Panc1 (cell line): Measurements from ENCODE around the gene AHNAK. TPM values are rescaled to one million over a fixed set of nuclear protein-coding genes. Genes with fewer than 3 reads are reported as not detected.

Experiments used
- ATAC-seq: fragments of 200-7000 bp; cut with Tn5 transposase; 2 replicates; pipeline ENCODE4 v1.9.1; 2020; ENCODE audit warnings: mild to moderate bottlenecking, moderate library complexity
- BruUV-seq: library from RNA; stranded (reverse); fragments of 400-500 nt; replicated peaks from 2 replicates; lab custom pipeline; 2021; lab: Mats Ljungman, UMichigan
- CTCF ChIA-PET: fragments of 300-600 bp; sonication (Branson Sonifier 250); formaldehyde crosslinking; loops from one replicate; lab custom pipeline; 2022; ENCODE audit warnings: antibody characterized with exemption; lab: Charles Lee
- POLR2A ChIA-PET: fragments of 300-600 bp; sonication (Branson Sonifier 250); formaldehyde crosslinking; loops from one replicate; lab custom pipeline; 2022; ENCODE audit warnings: antibody characterized with exemption; lab: Charles Lee
- DNase-seq: peaks from one replicate; pipeline ENCODE4 v3.0.0-alpha.2; 2010; ENCODE audit warnings: low read depth, low spot score
- H3K27ac ChIP-seq: 2 replicates; pipeline ENCODE4 v1.5.1; 2011; ENCODE audit warnings: mild to moderate bottlenecking, low read length, inconsistent platforms
- H3K27me3 ChIP-seq: fragments of 200-500 bp; sonication (Bioruptor generic); 2 replicates; pipeline ENCODE4 v1.6.0; 2014; ENCODE audit warnings: low read length, inconsistent platforms; ENCODE audit not compliant: control insufficient read depth, insufficient read depth
- H3K36me3 ChIP-seq: fragments of 200-500 bp; sonication (Bioruptor generic); 2 replicates; pipeline ENCODE4 v1.5.1; 2014; ENCODE audit warnings: inconsistent platforms, mild to moderate bottlenecking, low read length, moderate library complexity; ENCODE audit not compliant: control insufficient read depth, insufficient read depth
- H3K4me1 ChIP-seq: 2 replicates; pipeline ENCODE4 v1.5.1; 2011; ENCODE audit warnings: inconsistent platforms, mild to moderate bottlenecking, low read length, moderate library complexity; ENCODE audit not compliant: control insufficient read depth, insufficient read depth
- H3K4me3 ChIP-seq, 2 experiments: 2 replicates each; pipeline ENCODE4 v1.5.1; 2011 to 2012; ENCODE audit warnings: low read depth in 2 of 2, low read length in 2 of 2, mild to moderate bottlenecking in 2 of 2, inconsistent platforms in 1 of 2, moderate library complexity in 1 of 2
- H3K9me3 ChIP-seq: fragments of 200-500 bp; sonication (Bioruptor generic); 2 replicates; pipeline ENCODE4 v1.5.1; 2014; ENCODE audit warnings: low read depth, mild to moderate bottlenecking, inconsistent platforms, low read length, moderate library complexity; ENCODE audit not compliant: control insufficient read depth, insufficient read depth
- CTCF ChIP-seq: fragments of 450-650 bp; IDR thresholded peaks from 2 replicates; pipeline ENCODE4 v1.5.1; 2017; ENCODE audit warnings: mild to moderate bottlenecking
- POLR2AphosphoS5 ChIP-seq: IDR thresholded peaks from 2 replicates; pipeline ENCODE4 v1.6.1; 2012; ENCODE audit warnings: mild to moderate bottlenecking, low read depth, low read length, moderate library complexity
- REST ChIP-seq, 2 experiments: IDR thresholded peaks; 2 replicates each; pipeline ENCODE4 v1.6.1; 2011 to 2012; ENCODE audit warnings: low read depth in 2 of 2, control low read depth in 1 of 2, low read length in 1 of 2, mild to moderate bottlenecking in 1 of 2, moderate library complexity in 1 of 2; ENCODE audit not compliant: insufficient read depth in 1 of 2
- SIN3A ChIP-seq: IDR thresholded peaks from 2 replicates; pipeline ENCODE4 v1.6.1; 2012; ENCODE audit warnings: low read depth, mild to moderate bottlenecking, low read length, moderate library complexity, borderline replicate concordance; ENCODE audit not compliant: insufficient read depth
- TCF7L2 ChIP-seq: IDR thresholded peaks from 2 replicates; pipeline ENCODE4 v1.6.1; 2011; ENCODE audit warnings: mild to moderate bottlenecking, low read depth, low read length, inconsistent platforms
- in situ Hi-C: cut with HindIII; loops from 2 replicates; pipeline ENCODE4 v1.10.0; 2016; ENCODE audit warnings: low sequenced_read_pairs, low pct_unique_long_range_greater_than_20kb
- intact Hi-C: fragments of 100-400 bp; cut with micrococcal nuclease; formaldehyde crosslinking; loops from one replicate; pipeline ENCODE4 v1.10.0; 2022; ENCODE audit not compliant: unreplicated experiment
- total RNA-seq: library from RNA; stranded (reverse); gene quantifications from one replicate; pipeline ENCODE4 v1.2.1, GENCODE V29; 2021; ENCODE audit not compliant: unreplicated experiment

AHNAK gene
- total RNA-seq, 1 experiment from 2014 or later: 844 TPM

- ChIA-PET POLR2A (interaction anchor here (0.6 to 0.7 kb wide), 3 partner anchors 25 to 86 kb away, joined by 3 to 6 read pairs (median 5); no protein-coding TSS in a partner anchor), CTCF (no interaction called here)
- no TSS peak for BruUV-seq
- no peaks in the 10 kb centered on the region for H3K27me3 ChIP-seq
- no peaks in the 10 kb centered on the region for H3K9me3 ChIP-seq
- intact Hi-C loops: no loop called here
- in situ Hi-C loops: no loop called here
- no peak overlapping the region for H3K4me3 ChIP-seq
- no peak for ATAC-seq
- no peak for TF ChIP-seq TCF7L2
- no peak for TF ChIP-seq REST (IDR thresholded peaks at IDR 0.05; ENCODE audit: insufficient read depth in 1 of 2, low read depth in 2 of 2, low read length in 1 of 2)
- no peak for TF ChIP-seq CTCF
- TF ChIP-seq SIN3A: no peak
- TF ChIP-seq POLR2AphosphoS5: no peak
- H3K4me1 ChIP-seq: peaks cover 55% of the 10 kb centered on the region
- DNase-seq: no peak
- H3K27ac ChIP-seq: peak overlapping the region; percentile 98
- no peaks in the 10 kb centered on the region for H3K36me3 ChIP-seq
Observed at GRCh38 chr11:62428871-62429560, 117.6 kb downstream of the AHNAK start.

GRCh38 chr11:62427630-62428233 lies 118.9 kb downstream of the AHNAK start:
- POLR2A ChIA-PET: no interaction called here
- ATAC-seq (no peak), DNase-seq (no peak)
- CTCF ChIA-PET: interaction anchor here (1.0 kb wide), 1 partner anchor 9 kb away, joined by 3 read pairs; no protein-coding TSS in a partner anchor
- no TSS peak for BruUV-seq
- Histone ChIP-seq H3K27ac (peak overlapping the region; percentile 98), H3K4me1 (peaks cover 54% of the 10 kb centered on the region), H3K27me3 (no peaks in the 10 kb centered on the region), H3K36me3 (no peaks in the 10 kb centered on the region), H3K4me3 (no peak overlapping the region), H3K9me3 (no peaks in the 10 kb centered on the region)
- intact Hi-C loops (loop anchor here (2.0 kb wide), 1 partner anchor 83 kb away; no protein-coding TSS in a partner anchor), in situ Hi-C loops (no loop called here)
- TF ChIP-seq SIN3A: no peak
- no peak for TF ChIP-seq POLR2AphosphoS5
- TF ChIP-seq TCF7L2: no peak
- TF ChIP-seq CTCF: no peak
- no peak for TF ChIP-seq REST (IDR thresholded peaks at IDR 0.05; ENCODE audit: insufficient read depth in 1 of 2, low read depth in 2 of 2, low read length in 1 of 2)
